ENCODE measurements around the gene LRRC8E.
A peak's percentile ranks its signal among the peaks of the same experiment; 100 is the strongest.

Gene LRRC8E

GRCh38 chr19:7921967-7922835, 33.9 kb downstream of the LRRC8E start:
- FAIRE-seq (no peak), DNase-seq (ENCODE audit: insufficient read length, low spot score) (no peak)
- TF ChIP-seq POLR2AphosphoS5 (IDR thresholded peaks at IDR 0.05; ENCODE audit: low read depth, low read length): no peak
- TF ChIP-seq POLR2A (IDR thresholded peaks at IDR 0.05; ENCODE audit: low read depth, low read length): no peak
- TF ChIP-seq TAF1 (IDR thresholded peaks at IDR 0.05; ENCODE audit: low read depth, low read length): no peak
- no peak for TF ChIP-seq POU2F2 (IDR thresholded peaks at IDR 0.05; ENCODE audit: low read depth, low read length)
- no peak for TF ChIP-seq PAX5 (IDR thresholded peaks at IDR 0.05; ENCODE audit: insufficient read depth, low read length, severe bottlenecking)
- TF ChIP-seq SPI1 (IDR thresholded peaks at IDR 0.05; ENCODE audit: low read depth, low read length): no peak

GRCh38 chr19:7922836-7923195, 34.5 kb downstream of the LRRC8E start:
- FAIRE-seq: no peak
- TF ChIP-seq SPI1 (IDR thresholded peaks at IDR 0.05; ENCODE audit: low read depth, low read length): no peak
- TF ChIP-seq PAX5 (IDR thresholded peaks at IDR 0.05; ENCODE audit: insufficient read depth, low read length, severe bottlenecking): no peak
- no peak for DNase-seq (ENCODE audit: insufficient read length, low spot score)

GRCh38 chr19:7923295-7924191, 35.2 kb downstream of the LRRC8E start:
- DNase-seq (ENCODE audit: insufficient read length, low spot score) (no peak), FAIRE-seq (no peak)
- TF ChIP-seq PAX5 (IDR thresholded peaks at IDR 0.05; ENCODE audit: insufficient read depth, low read length, severe bottlenecking) (no peak), TAF1 (IDR thresholded peaks at IDR 0.05; ENCODE audit: low read depth, low read length) (no peak), POLR2AphosphoS5 (IDR thresholded peaks at IDR 0.05; ENCODE audit: low read depth, low read length) (no peak), POU2F2 (IDR thresholded peaks at IDR 0.05; ENCODE audit: low read depth, low read length) (no peak), SPI1 (IDR thresholded peaks at IDR 0.05; ENCODE audit: low read depth, low read length) (no peak), POLR2A (IDR thresholded peaks at IDR 0.05; ENCODE audit: low read depth, low read length) (no peak)

- no peak for DNase-seq (ENCODE audit: insufficient read length, low spot score)
- FAIRE-seq: no peak
- no peak for TF ChIP-seq POLR2AphosphoS5 (IDR thresholded peaks at IDR 0.05; ENCODE audit: low read depth, low read length)
- TF ChIP-seq PAX5 (IDR thresholded peaks at IDR 0.05; ENCODE audit: insufficient read depth, low read length, severe bottlenecking): no peak
- no peak for TF ChIP-seq POLR2A (IDR thresholded peaks at IDR 0.05; ENCODE audit: low read depth, low read length)
- TF ChIP-seq POU2F2 (IDR thresholded peaks at IDR 0.05; ENCODE audit: low read depth, low read length): no peak
- no peak for TF ChIP-seq TAF1 (IDR thresholded peaks at IDR 0.05; ENCODE audit: low read depth, low read length)
- no peak for TF ChIP-seq SPI1 (IDR thresholded peaks at IDR 0.05; ENCODE audit: low read depth, low read length)
Observed at GRCh38 chr19:7924241-7924640, 35.9 kb downstream of the LRRC8E start.

- no peak for FAIRE-seq
- TF ChIP-seq POU2F2 (IDR thresholded peaks at IDR 0.05; ENCODE audit: low read depth, low read length) (no peak), POLR2A (IDR thresholded peaks at IDR 0.05; ENCODE audit: low read depth, low read length) (no peak), SPI1 (IDR thresholded peaks at IDR 0.05; ENCODE audit: low read depth, low read length) (no peak), PAX5 (IDR thresholded peaks at IDR 0.05; ENCODE audit: insufficient read depth, low read length, severe bottlenecking) (no peak), POLR2AphosphoS5 (IDR thresholded peaks at IDR 0.05; ENCODE audit: low read depth, low read length) (no peak), TAF1 (IDR thresholded peaks at IDR 0.05; ENCODE audit: low read depth, low read length) (no peak)
- DNase-seq (ENCODE audit: insufficient read length, low spot score): no peak
Observed at GRCh38 chr19:7924651-7925170, 36.4 kb downstream of the LRRC8E start.

GRCh38 chr19:7925171-7925851, 37.0 kb downstream of the LRRC8E start:
- FAIRE-seq: peak; percentile 99
- peak; percentile 91 for DNase-seq (ENCODE audit: insufficient read length, low spot score)
- TF ChIP-seq POU2F2 (IDR thresholded peaks at IDR 0.05; ENCODE audit: low read depth, low read length) (no peak), POLR2A (IDR thresholded peaks at IDR 0.05; ENCODE audit: low read depth, low read length) (no peak), TAF1 (IDR thresholded peaks at IDR 0.05; ENCODE audit: low read depth, low read length) (no peak), PAX5 (IDR thresholded peaks at IDR 0.05; ENCODE audit: insufficient read depth, low read length, severe bottlenecking) (no peak), POLR2AphosphoS5 (IDR thresholded peaks at IDR 0.05; ENCODE audit: low read depth, low read length) (no peak)

- DNase-seq (ENCODE audit: insufficient read length, low spot score) (peak; percentile 92), FAIRE-seq (peak; percentile 66)
- TF ChIP-seq SPI1 (IDR thresholded peaks at IDR 0.05; ENCODE audit: low read depth, low read length) (no peak), POLR2A (IDR thresholded peaks at IDR 0.05; ENCODE audit: low read depth, low read length) (no peak), TAF1 (IDR thresholded peaks at IDR 0.05; ENCODE audit: low read depth, low read length) (no peak), POU2F2 (IDR thresholded peaks at IDR 0.05; ENCODE audit: low read depth, low read length) (no peak), PAX5 (IDR thresholded peaks at IDR 0.05; ENCODE audit: insufficient read depth, low read length, severe bottlenecking) (no peak), POLR2AphosphoS5 (IDR thresholded peaks at IDR 0.05; ENCODE audit: low read depth, low read length) (no peak)
Observed at GRCh38 chr19:7926021-7926726, 37.9 kb downstream of the LRRC8E start, which contains the start of gene CTXN1. CTXN1 (minus strand) TSS chr19:7926135; CDS start chr19:7925538, 597 bp downstream.
